Measurements from ENCODE around the gene EXPH5.

Gene EXPH5

GRCh38 chr11:108558222-108558621, 35.3 kb downstream of the EXPH5 start:
- DNase-seq: no peak

- no peak for DNase-seq
Observed at GRCh38 chr11:108556019-108556418, 37.5 kb downstream of the EXPH5 start.

- no peak for DNase-seq
Observed at GRCh38 chr11:108551651-108552462, 41.7 kb downstream of the EXPH5 start.

- no peak for DNase-seq
Observed at GRCh38 chr11:108549319-108549885, 44.2 kb downstream of the EXPH5 start.

GRCh38 chr11:108545909-108546501, 47.6 kb downstream of the EXPH5 start:
- no peak for DNase-seq

GRCh38 chr11:108543316-108543964, 50.1 kb downstream of the EXPH5 start:
- no peak for DNase-seq

- DNase-seq: no peak
Observed at GRCh38 chr11:108541531-108541930, 52.0 kb downstream of the EXPH5 start.

- DNase-seq: no peak
Observed at GRCh38 chr11:108538502-108538901, 55.1 kb downstream of the EXPH5 start.

GRCh38 chr11:108538022-108538424, 55.5 kb downstream of the EXPH5 start:
- no peak for DNase-seq

GRCh38 chr11:108536783-108537182, 56.8 kb downstream of the EXPH5 start:
- no peak for DNase-seq

- DNase-seq: no peak
Observed at GRCh38 chr11:108535384-108535955, 58.1 kb downstream of the EXPH5 start.

- no peak for DNase-seq
Observed at GRCh38 chr11:108534274-108534882, 59.2 kb downstream of the EXPH5 start.

GRCh38 chr11:108530426-108530825, 63.1 kb downstream of the EXPH5 start:
- no peak for DNase-seq

- no peak for DNase-seq
Observed at GRCh38 chr11:108527382-108527781, 66.2 kb downstream of the EXPH5 start.

GRCh38 chr11:108525161-108525560, 68.4 kb downstream of the EXPH5 start:
- no peak for DNase-seq

GRCh38 chr11:108524422-108524821, 69.1 kb downstream of the EXPH5 start:
- no peak for DNase-seq

- DNase-seq: no peak
Observed at GRCh38 chr11:108522318-108522717, 71.2 kb downstream of the EXPH5 start.

- DNase-seq: no peak
Observed at GRCh38 chr11:108518581-108518980, 75.0 kb downstream of the EXPH5 start.

- DNase-seq: no peak
Observed at GRCh38 chr11:108516125-108516524, 77.4 kb downstream of the EXPH5 start.

GRCh38 chr11:108512708-108513107, 80.9 kb downstream of the EXPH5 start:
- DNase-seq: no peak

GRCh38 chr11:108511851-108512474, 81.6 kb downstream of the EXPH5 start:
- DNase-seq: no peak

Measured in midbrain (tissue), 1 donor.